Inflammatory macrophage treated with lipopolysaccharide for 4 hours (primary cell): ENCODE measurements around the gene ARAP1.

Experiments used
- DNase-seq: peaks from one replicate; pipeline ENCODE4 v3.0.0-alpha.2; 2020

Gene ARAP1

DNA sequence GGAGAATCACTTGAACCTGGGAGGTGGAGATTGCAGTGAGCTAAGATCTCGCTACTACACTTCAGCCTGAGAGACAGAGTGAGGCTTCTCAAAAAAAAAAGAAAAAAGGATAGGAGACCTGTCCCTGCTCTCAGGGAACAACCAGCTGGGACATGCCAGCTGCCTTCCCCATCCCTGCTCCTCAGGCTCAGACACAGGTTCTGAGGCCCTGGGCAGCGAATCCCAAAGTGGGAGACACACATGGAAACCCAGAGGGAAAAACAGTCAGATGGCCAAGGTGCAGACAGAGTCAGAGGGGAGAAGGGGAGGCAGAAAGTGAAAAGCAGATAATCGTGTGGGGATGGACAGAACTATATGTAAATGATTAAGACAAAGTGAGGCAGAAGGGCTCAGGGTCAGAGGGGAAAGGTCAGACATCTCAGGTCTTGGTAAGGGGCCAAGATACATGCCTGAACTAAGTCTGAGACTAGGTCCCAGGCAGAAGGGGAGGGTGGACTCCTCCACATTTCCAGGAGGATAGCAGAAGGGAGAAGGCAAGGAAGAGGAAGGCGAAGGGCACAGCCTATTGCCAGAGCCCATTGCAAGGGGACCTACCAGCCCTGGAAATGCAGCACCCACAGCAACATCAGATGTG is 27.4 kb upstream of the ARAP1 start:
- DNase-seq: no peak

DNA sequence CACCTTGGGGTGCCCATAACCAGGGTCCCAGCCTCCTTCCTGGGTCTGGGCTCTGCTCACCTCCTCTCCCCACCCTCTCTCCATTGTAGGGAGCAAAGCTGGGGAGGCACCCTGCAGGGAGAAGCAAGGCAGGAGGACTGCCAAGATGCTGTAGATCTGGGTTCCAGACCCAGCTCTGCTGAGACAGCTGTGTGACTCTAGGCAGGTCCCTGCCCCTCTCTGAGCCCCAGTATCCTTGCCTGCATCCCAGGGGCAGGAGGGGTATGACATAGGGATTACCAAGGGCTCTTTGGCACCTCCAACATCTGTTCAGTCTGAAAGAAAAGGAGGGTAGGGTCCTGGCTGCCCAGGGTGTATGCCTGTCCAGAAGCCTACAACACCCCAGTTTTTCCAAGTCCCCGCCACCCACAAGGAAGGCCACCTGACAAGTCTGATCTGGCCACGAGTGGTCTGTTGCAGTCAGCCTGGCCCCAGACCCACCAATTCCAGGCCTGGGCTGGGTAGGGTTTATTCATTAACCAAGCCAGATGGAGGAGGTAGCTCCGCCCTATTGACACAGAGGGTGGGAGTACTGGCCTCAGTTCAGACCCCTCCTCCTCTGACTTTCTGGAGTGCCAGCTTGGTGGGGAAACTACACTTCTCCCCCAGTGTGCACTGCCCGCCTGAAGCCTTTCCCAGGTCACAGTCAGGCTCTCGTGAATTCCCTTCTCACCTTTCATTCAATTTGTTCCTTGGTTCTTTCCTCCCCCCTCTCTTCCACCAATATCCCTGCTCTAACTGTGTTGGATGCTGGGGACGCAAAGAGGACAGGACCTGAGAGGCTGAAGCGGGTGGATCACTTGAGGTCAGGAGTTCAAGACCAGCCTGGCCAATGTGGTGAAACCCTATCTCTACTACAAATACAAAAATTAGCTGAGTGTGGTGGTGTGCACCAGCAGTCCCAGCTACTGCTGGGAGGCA is 26.6 kb upstream of the ARAP1 start:
- no peak for DNase-seq

DNA sequence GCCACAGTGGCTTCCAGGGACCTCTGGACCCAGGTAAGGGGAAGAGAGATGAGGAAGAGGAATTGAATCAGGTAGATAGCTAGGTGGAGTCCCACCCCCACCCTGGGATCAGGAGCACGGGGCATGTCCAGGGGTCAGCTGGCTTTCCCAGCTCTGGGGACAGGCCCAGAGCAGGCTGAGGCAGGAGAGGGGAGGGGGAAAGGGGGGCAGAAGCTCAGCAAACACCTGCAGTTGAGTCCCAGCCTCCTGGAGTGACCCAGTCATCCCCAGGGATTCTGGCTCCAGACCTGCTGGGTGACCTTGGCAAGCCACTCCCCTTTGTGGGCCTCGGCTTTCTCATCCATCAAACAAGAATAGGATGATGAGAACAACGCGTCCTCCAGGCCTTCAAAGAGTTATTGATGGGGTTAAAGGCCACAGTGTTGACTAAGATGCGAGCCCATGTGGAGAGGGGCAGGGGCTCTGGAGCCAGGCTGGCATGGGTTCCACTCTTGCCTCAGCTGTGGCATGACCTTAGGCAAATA is 25.6 kb upstream of the ARAP1 start:
- DNase-seq: no peak

DNA sequence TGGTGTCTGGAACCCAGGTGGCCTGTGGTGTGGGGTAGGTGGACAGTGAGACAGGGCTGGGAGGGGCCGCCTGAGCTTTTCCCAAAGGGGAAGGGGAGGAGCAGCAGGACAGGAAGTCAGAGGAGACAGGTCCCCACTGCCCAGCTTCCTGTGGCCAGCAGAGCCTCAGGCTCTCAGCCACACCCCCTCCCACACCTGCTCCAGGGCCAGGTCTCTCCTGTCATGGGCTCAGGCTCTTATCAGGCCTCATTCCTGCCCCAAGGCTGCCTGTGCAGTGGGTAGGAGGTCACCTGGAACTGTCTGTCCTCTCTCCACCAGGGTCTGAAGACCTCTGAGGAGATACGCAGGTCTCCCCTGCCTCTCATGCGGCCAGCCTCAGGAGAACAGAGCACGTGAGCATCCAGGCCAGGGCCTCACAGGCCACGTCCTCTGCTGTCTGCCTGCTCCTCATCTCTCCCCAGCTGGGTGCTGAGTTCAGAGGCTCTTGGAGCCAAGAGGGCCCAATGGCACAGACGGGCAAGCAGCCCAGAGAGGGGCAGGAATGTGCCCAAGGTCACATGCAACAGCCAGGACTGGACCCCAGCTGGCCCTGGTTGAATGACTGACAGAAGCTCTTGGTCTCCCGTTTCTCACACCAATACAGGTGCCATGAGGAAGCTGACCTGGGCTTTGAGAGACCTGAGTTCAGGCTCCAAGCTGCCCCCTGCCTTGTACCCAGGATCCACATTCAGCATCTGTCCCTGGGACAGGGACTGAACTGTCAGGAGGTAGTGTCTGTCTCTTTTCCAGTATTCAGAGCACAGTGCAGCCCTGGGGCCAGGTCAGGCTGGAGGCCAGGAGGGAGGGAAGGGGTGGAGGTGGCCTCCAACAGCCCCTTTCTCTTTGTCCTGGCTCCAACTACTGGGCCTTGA is 24.9 kb upstream of the ARAP1 start:
- no peak for DNase-seq

DNA sequence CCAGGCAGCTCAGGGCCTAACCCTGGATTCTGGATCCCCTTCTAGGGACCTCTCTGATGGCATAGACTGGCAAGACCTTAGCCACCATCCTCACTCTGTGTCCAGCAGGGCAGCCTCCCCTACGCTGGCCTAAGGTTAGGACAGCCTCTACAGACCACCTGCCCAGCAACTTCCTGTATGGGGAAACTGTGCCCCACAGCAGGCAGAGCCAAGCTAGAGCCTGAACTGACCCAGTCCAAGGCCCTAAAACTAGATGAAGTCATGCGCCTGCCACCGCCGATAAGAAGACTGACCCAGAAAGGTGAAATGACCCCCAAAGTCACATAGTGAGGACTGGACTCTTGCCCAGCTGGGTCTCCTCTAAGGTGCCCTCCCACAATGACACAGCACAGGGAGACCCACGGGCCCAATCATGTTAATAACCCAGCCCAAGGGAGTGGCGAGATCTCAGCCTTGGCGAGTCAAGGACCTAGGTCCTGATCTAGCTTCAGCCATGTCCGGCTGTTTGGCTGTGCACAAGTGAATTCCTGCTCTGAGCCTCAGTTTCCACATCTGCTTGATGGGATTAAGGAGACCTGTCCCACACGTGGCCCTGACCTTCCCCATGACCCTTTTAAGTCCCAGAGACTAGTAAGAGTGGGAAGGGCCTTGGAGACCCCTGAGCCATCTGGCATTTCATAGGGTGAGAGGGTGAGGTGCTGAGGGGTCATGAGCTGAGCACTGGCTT is 24.1 kb upstream of the ARAP1 start:
- no peak for DNase-seq

DNA sequence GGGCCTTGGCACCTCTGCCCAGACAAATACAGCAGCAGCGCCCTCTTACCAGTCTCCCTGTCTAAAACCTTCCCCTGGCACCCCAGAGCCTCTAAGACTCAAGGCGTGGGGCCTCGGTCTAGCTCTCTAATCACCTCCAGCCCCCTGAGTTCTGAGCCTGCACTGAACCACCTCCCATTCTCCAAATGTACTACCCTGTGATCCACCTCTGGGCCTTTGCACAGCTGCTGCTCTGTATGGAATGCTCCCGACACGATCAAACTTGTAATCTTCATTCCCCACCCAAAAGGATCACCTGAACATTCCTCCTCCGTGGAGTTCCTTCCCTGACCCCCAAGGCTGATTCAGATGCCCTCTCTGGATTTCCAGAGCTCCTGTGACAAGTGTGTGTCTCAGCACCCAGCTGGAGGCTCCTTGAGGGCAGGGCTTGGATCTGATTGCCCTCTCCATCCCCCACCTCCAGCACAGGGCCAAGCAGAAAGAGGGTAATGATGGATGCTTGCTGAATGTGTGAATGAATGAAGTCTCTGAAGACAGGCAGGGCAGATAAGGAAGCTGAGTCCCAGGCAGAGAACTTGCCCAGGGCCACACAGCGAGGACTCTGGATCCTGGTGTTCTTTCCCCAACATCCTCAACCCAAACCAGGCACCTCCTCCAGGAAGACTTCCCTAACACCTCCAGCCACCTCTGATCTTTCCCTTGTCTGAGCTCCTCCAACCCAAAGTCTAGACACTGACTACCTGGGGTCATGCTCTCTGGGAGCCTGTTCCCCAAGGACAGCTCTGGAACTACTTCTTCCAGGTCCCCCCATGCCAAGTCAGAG is 23.3 kb upstream of the ARAP1 start:
- DNase-seq: no peak

DNA sequence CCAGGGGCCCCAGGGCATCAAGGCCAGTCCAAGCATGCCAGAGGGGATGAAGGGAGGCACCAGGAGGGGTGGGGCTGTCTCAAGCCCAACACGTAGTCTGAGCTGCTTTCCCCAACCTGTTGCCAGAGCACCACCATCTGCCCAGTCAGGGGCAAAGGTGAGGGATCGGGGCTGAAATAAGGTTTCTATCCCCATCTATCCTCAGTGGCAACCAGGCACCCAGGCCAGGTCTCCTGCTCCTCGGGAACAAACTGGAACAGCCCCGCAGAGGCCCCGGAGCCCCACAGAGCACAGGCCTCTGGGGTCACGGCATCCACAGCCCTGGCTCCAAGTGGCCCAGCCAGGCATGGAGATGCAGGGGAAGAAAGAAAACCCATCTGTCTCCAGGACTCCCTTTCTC is 22.3 kb upstream of the ARAP1 start:
- no peak for DNase-seq

DNA sequence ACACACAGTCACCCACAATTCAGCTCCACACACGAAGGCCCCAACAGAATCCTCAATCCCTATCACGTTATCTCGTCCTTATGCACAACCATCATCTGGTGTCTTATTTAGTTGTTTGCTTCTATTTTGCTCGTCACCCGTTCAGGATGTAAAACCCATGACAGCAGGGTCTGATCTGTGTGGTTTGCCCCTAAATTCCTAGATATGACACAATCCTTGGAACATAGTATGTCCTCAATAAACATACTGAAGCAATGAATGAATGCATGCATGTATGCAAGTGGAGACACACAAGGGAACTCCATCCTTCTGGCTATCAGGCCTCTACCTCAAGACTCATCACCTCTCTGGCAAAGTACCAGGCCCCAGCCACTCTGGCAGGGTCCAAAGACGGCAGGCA is 21.5 kb upstream of the ARAP1 start:
- DNase-seq: no peak

DNA sequence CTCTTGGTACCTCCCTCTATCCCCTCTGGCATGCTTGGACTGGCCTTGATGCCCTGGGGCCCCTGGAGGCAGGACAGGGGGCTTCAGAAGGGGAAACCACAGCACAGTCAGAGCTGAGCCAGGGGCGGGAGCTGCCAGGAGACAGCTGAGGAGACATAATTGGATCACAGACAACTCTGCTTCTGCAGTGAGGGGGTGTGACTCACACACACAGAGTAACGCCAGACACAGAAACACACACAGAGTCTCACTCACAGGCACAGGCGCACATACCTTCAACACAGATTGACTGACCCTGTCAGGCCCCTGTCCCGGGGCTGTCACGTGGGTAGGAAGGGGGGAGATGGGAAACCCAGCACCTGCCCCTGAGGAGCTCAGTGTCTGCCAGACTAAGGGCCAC is 21.1 kb upstream of the ARAP1 start:
- no peak for DNase-seq

DNA sequence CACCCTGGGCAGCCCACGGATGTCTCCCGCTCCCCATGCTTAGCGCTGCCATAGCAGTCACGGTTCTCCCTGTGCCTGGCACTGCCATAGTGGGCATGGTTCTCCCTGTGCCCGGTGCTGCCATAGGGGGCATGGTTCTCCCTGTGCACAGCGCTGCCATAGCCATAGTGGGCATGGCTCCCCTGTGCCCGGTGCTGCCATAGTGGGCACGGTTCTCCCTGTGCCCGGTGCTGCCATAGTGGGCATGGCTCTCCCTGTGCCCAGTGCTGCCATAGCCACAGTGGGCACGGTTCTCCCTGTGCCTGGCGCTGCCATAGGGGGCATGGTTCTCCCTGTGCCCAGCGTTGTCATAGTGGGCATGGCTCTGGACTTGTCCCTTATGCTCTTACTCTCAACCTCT is 19.9 kb upstream of the ARAP1 start:
- no peak for DNase-seq

DNA sequence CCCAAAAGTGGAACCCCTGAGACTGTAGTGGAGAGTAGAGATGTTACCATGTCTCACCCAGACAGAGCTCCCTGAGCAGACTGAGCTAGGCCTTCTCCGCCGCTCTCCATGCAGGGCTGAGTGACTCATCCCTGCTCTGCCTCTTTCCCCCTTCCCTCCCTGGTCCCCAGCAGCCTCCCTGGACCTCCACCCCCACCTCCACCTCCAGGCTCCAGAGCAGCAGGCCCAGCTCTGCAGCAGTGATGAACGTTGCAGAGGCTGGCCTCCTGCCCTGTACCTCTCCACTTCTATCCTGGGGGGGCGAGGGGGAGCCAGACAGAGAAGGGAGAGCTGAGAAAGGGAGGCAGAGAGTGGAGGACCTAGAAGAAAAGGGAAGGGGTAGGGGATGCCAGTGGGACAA is 19.3 kb upstream of the ARAP1 start:
- no peak for DNase-seq

DNA sequence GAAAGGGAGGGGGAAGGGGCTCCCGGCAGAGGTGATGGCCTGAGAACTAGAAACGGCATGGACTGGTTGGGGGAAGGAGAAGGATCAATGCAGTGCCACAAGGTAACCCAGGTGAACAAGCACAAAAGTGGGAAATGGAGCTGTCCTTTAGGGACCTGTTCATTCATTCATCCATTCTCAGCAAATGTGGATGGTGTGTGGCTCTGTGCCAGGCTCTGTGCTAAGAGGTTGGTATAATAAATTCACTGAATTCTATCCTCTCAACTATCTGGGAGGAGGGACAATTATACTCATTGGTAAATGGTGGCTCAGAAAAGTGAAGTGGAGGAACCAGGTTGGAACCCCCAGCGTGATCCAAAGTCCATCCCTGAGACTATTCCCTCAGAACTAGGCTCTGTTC is 18.6 kb upstream of the ARAP1 start:
- no peak for DNase-seq

DNA sequence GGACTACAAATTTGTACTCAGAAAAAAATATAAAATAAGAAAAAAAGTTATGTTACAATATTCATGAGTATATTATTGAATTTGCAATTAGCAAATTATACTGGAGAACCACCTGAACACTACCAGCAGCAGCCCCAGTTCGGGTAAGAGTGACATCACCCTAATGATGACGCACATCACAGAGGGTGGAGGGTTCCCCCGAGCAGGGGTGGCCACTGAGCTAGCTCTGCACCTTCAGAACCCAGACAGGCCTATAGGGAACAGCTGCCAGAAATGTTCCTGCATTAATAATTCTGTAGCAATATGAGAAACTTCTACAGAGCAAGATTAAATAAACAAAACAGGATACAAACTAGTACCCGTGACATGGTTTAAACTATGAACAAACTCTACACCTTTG is 17.5 kb upstream of the ARAP1 start:
- DNase-seq: no peak

DNA sequence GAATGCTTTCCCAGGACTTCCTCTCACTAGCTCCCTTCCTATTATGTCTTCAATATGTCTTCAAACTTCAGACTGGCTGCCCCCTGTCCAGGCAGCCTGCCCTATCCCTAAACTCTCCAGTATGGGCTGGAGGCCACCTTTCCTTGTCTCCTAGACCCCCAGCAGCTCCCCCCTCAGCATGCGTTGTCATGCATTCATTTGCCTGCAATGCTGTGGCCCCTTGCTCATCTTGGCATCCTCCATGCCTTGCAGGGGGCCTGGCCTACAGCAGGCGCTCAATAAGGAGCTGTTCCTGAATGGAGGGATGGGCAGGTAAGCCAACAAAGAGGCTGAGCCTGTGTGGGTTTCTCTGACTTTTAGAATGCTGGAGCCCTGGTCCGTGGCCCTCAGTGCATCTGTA is 16.4 kb upstream of the ARAP1 start:
- DNase-seq: no peak

DNA sequence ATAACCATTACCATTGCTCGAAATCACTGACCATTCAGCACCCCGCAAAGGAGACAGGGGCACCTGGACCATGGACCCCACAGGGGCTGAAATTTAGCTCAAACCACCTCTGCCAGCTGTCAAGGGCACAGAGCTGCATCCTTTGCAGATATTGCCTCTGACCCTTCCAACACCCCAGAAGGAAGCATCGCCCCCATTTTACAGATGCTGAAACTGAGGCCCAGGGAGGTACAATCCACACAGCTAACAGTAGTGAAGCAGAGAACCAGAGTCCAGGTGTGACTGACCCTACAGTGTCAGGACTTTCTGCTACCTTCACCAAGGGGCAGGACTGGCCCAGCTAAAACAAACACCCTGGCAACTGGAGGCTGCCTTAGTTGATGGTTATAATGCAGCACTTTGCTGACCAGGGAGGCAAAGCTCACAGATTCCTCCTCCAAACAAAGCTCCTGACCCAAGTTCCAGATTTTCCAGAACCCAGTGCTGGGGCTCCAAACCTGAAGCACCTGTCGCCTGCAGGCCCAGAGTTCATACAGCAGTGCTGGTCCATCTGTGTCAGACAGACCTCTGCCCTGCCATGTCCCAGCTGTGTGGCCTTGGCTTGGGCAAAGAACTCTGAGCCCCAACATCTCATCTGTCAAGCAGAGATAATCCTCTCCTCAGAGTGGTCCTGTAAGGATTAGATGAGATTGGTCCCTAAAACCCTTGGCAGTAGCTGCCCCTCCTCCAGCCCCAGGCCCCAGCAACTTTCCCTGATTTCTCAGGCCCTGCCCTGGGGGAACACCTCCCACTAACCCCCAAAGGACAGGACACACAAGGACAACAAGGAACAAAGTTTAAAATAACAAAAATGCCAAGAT is 15.2 kb upstream of the ARAP1 start:
- no peak for DNase-seq

DNA sequence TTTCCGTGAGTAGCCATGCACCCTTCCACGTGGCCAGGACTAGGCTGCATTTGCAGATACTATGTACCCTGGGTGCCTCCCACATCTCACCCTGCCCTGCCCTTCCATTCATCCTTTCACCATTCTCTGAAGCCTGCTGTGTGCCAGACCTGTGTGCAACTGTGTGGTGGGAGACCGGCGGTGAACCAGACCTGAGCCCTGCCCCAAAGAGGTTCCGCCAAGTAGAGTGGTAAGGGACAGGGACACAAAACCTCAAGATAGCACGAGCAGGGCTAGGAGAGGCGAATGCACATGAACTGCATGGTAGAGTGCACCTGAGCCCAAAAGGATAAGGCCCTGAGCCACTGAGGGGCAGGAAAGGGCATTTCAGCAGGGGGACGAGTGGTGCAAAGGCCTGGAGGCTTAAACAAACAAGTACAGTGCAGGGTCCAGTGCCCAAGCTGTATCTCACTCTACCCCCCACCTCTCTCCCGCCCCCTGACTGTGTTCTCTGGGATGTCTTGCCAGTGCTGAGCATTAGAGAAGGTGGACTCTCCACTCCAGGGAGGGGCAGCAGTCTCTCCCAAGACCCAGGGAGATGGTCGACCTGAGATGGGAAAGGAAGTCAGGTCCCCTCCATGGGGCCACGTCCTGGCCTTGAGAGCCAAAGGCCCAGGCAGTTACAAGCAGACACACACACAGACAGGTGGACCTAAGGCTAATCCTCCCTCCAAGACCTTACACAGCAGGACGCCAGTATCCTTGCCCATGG is 14.1 kb upstream of the ARAP1 start:
- DNase-seq: no peak

DNA sequence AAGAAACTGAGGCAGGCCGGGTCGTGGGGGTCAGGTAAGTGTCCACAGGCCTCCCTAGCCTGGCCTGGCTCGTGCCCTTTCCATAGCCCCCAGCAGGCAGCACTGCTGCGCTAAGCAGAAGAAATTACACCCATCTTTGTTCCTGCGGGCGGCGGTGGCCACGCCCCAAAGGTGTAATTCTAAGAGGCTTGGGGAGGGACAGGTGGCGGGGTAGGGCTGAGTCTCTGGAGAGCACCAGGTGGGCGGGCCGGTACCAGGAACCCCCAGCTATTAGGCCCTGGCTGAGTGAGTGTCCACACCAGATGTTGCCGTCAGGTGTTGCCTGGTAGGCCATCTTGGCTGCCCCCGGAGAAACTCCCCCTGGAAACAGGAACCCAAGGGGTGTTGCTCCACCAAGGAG is 12.3 kb upstream of the ARAP1 start:
- no peak for DNase-seq

DNA sequence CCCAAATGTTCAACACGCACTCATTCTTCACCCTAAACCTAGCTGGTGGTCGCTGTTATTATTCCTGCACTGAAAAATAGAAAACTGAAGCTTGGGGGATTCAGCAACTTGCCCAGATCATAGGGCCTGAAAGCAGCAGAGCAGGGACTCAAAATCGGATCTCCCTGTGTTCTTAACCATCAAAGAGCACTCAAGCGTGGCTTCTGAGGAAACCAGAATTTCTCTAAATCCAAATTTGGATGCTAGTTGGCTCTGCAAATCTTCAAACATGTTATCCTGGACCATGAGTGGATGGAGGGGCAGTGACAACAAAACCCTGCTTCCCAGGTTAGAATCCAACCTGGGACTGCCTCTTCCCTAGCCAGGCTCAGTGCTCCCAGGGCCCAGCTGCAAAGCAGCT is 11.6 kb upstream of the ARAP1 start:
- no peak for DNase-seq

DNA sequence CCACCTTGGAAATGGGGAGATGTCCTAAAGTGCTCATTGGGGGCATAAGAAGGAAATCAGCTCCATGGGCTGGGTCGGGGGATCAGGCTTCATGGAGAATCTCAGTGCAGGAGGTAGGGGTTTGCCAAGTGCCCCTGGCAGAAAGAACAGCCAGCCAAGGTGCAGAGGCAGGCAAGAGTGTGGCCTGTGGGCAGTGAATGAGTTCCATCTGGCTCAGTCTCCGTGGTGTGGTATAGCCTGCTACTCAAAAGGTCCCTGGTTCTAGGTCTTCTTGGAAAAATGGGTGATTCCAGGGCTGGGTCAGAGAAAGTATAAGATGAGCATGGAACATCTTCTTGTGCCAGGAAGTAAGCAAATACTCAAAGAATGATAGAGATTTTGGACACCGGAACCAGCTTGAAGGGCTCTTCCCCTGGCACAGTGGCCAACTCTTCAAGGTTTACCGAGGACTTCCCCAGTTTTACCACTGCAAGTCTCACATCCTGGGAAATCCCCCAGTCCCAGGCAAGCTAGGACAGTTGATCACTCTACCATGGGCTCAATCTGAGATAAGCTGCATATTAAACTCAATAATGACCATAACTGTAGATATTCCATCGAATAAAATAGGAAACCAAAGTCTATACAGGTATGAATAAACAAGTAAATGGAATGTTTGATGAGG is 10.6 kb upstream of the ARAP1 start:
- peak; percentile 78 for DNase-seq
